MM.1S (cell line): ENCODE data around the gene AP1G2.

Experiments
- EZH2 ChIP-seq: fragments of 300-600 bp; sonication (generic); optimal IDR thresholded peaks from 2 replicates; pipeline ENCODE3; 2017; ENCODE audit warnings: low read depth, mild to moderate bottlenecking, antibody characterized with exemption, low read length, mixed read lengths
- EZH2phosphoT487 ChIP-seq: fragments of 300-600 bp; sonication (generic); IDR thresholded peaks from 2 replicates; pipeline ENCODE4 v1.6.1; 2018; ENCODE audit warnings: antibody characterized with exemption, low read length
- TF ChIP-seq, protein P1 (sequence below): fragments of 300-600 bp; sonication (generic); IDR thresholded peaks from 2 replicates; pipeline ENCODE4 v1.5.1; 2016; ENCODE audit warnings: antibody characterized with exemption, low read length, mixed read lengths

DNA sequence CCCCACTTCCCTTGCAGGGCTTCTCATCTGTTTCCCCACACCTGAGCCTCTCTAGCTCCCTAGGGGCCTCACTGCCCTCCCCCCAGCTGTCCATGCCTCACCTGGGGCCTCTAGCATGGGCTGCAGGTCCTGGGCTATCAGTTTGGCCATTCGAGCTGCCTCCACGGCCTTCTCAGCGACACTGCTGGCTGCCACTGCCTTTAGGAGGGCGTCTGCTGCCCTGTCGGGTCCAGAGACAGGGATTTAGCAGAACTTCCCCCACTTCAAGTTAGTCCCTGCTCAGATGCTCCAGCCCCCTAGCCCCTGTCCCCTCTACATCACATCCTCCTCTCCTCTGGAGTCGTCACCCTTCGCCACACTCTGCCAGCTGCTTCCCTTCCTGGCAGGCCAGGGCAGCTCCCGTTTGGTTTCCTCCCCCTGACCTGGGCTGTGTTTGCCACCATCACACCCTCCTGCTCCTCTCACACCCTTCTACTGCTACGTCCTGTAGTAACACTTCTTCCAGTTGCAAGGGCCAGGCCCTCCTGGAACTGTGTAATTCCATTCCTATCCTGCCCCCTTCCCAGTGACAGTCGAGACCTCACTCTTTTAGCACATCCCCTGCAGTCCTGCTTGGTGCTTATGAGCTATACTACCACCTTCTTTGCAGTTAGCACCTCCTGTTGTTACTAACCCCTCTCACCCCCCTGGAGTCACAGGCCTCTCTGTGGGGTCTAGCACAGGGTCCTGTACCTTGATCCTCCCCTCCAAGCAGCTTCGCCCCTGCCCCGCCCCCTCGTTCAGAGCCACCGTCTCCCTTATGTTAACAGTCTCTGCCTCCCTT, 4.3 kb upstream of the AP1G2 start:
- TF ChIP-seq, protein P1, sequence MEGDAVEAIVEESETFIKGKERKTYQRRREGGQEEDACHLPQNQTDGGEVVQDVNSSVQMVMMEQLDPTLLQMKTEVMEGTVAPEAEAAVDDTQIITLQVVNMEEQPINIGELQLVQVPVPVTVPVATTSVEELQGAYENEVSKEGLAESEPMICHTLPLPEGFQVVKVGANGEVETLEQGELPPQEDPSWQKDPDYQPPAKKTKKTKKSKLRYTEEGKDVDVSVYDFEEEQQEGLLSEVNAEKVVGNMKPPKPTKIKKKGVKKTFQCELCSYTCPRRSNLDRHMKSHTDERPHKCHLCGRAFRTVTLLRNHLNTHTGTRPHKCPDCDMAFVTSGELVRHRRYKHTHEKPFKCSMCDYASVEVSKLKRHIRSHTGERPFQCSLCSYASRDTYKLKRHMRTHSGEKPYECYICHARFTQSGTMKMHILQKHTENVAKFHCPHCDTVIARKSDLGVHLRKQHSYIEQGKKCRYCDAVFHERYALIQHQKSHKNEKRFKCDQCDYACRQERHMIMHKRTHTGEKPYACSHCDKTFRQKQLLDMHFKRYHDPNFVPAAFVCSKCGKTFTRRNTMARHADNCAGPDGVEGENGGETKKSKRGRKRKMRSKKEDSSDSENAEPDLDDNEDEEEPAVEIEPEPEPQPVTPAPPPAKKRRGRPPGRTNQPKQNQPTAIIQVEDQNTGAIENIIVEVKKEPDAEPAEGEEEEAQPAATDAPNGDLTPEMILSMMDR, result no peak
- TF ChIP-seq EZH2 (no peak), EZH2phosphoT487 (no peak)
